Measurements from ENCODE around the gene MSX2.

The MSX2 gene

DNA sequence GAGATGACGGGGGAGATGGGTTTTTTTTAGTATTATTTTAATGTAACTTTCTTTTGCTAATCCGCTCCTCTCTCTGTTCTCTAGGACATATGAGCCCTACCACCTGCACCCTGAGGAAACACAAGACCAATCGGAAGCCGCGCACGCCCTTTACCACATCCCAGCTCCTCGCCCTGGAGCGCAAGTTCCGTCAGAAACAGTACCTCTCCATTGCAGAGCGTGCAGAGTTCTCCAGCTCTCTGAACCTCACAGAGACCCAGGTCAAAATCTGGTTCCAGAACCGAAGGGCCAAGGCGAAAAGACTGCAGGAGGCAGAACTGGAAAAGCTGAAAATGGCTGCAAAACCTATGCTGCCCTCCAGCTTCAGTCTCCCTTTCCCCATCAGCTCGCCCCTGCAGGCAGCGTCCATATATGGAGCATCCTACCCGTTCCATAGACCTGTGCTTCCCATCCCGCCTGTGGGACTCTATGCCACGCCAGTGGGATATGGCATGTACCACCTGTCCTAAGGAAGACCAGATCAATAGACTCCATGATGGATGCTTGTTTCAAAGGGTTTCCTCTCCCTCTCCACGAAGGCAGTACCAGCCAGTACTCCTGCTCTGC lies 4.8 kb downstream of the MSX2 start:
- ATAC-seq: no peak
- TF ChIP-seq ZFP3 (CRISPR knock-in tag; IDR thresholded peaks at IDR 0.05): no peak
- no peak for TF ChIP-seq BACH2 (CRISPR knock-in tag; IDR thresholded peaks at IDR 0.05; ENCODE audit: borderline replicate concordance)
- TF ChIP-seq SNAI2 (CRISPR knock-in tag; IDR thresholded peaks at IDR 0.05): no peak
- TF ChIP-seq, protein P1, sequence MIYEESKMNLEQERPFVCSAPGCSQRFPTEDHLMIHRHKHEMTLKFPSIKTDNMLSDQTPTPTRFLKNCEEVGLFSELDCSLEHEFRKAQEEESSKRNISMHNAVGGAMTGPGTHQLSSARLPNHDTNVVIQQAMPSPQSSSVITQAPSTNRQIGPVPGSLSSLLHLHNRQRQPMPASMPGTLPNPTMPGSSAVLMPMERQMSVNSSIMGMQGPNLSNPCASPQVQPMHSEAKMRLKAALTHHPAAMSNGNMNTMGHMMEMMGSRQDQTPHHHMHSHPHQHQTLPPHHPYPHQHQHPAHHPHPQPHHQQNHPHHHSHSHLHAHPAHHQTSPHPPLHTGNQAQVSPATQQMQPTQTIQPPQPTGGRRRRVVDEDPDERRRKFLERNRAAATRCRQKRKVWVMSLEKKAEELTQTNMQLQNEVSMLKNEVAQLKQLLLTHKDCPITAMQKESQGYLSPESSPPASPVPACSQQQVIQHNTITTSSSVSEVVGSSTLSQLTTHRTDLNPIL (CRISPR knock-in tag; IDR thresholded peaks at IDR 0.05; ENCODE audit: low read depth): no peak
- no peak for TF ChIP-seq ESRRG (CRISPR knock-in tag; IDR thresholded peaks at IDR 0.05)
- TF ChIP-seq TCF4 (CRISPR knock-in tag; IDR thresholded peaks at IDR 0.05; ENCODE audit: borderline replicate concordance): no peak
- TF ChIP-seq PATZ1 (CRISPR knock-in tag; IDR thresholded peaks at IDR 0.05; ENCODE audit: borderline replicate concordance): no peak
- TF ChIP-seq, protein P2, sequence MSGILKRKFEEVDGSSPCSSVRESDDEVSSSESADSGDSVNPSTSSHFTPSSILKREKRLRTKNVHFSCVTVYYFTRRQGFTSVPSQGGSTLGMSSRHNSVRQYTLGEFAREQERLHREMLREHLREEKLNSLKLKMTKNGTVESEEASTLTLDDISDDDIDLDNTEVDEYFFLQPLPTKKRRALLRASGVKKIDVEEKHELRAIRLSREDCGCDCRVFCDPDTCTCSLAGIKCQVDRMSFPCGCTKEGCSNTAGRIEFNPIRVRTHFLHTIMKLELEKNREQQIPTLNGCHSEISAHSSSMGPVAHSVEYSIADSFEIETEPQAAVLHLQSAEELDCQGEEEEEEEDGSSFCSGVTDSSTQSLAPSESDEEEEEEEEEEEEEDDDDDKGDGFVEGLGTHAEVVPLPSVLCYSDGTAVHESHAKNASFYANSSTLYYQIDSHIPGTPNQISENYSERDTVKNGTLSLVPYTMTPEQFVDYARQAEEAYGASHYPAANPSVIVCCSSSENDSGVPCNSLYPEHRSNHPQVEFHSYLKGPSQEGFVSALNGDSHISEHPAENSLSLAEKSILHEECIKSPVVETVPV (CRISPR knock-in tag; IDR thresholded peaks at IDR 0.05): no peak
- no peak for TF ChIP-seq ZNF8 (CRISPR knock-in tag; IDR thresholded peaks at IDR 0.05)
- TF ChIP-seq PPARA (CRISPR knock-in tag; IDR thresholded peaks at IDR 0.05; ENCODE audit: borderline replicate concordance): no peak
- no peak for TF ChIP-seq ZNF565 (CRISPR knock-in tag; conservative IDR thresholded peaks at IDR 0.05; ENCODE audit: low read depth)
- no peak for TF ChIP-seq OSR1 (CRISPR knock-in tag; IDR thresholded peaks at IDR 0.05)
- no peak for TF ChIP-seq GLIS3 (CRISPR knock-in tag; IDR thresholded peaks at IDR 0.05)
- no peak for TF ChIP-seq ARNTL (CRISPR knock-in tag; IDR thresholded peaks at IDR 0.05; ENCODE audit: borderline replicate concordance, low read depth)
- TF ChIP-seq ISL1 (CRISPR knock-in tag; IDR thresholded peaks at IDR 0.05): no peak
- TF ChIP-seq, protein P3, sequence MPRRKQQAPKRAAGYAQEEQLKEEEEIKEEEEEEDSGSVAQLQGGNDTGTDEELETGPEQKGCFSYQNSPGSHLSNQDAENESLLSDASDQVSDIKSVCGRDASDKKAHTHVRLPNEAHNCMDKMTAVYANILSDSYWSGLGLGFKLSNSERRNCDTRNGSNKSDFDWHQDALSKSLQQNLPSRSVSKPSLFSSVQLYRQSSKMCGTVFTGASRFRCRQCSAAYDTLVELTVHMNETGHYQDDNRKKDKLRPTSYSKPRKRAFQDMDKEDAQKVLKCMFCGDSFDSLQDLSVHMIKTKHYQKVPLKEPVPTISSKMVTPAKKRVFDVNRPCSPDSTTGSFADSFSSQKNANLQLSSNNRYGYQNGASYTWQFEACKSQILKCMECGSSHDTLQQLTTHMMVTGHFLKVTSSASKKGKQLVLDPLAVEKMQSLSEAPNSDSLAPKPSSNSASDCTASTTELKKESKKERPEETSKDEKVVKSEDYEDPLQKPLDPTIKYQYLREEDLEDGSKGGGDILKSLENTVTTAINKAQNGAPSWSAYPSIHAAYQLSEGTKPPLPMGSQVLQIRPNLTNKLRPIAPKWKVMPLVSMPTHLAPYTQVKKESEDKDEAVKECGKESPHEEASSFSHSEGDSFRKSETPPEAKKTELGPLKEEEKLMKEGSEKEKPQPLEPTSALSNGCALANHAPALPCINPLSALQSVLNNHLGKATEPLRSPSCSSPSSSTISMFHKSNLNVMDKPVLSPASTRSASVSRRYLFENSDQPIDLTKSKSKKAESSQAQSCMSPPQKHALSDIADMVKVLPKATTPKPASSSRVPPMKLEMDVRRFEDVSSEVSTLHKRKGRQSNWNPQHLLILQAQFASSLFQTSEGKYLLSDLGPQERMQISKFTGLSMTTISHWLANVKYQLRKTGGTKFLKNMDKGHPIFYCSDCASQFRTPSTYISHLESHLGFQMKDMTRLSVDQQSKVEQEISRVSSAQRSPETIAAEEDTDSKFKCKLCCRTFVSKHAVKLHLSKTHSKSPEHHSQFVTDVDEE (CRISPR knock-in tag; IDR thresholded peaks at IDR 0.05): no peak
- TF ChIP-seq POU6F1 (CRISPR knock-in tag; IDR thresholded peaks at IDR 0.05; ENCODE audit: borderline replicate concordance, low read depth): no peak
- no peak for TF ChIP-seq ZNF70 (CRISPR knock-in tag; IDR thresholded peaks at IDR 0.05)

DNA sequence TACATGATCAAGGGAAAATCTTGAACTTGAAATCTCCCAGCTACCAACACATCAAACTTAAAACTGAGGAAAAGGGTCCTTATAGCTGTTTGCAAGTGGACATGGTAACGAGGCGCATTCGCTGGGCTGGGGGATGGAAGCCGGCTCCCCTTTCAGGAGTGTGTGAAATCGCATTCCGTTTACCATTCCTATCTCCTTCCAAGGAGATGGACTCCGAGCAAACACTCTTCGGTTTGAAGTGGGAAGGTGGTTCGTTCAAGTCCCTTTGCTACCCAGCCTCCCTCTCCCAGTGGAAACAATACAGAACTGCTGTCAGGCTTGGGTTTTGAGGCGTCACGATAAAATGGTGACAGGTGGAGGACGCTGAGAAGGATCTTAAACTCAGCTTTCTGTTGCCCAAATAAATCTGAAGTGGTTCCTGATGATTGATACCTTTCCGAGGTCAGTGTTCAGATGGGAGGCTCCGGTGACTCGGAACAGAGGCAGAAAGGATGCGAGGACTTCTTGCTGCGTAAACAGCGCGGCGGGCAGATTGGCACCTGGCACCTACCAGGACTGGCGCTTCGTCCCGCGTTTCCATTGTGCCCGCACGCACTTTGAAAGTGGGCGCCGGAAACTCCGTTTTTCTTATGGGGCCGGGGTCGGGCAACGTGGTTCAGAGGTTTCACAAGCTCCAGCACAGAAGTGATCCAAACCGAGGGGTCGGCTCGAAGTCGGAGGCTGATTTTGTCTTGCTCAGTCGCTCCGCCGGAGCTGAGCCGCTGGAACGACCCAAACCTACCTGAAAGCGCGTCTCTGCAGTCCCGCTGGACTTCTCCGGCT lies 7.0 kb downstream of the MSX2 start:
- ATAC-seq: no peak
- TF ChIP-seq ISL1 (CRISPR knock-in tag; IDR thresholded peaks at IDR 0.05): no peak
- no peak for TF ChIP-seq ESRRG (CRISPR knock-in tag; IDR thresholded peaks at IDR 0.05)
- TF ChIP-seq RARB (CRISPR knock-in tag; IDR thresholded peaks at IDR 0.05): no peak
- no peak for TF ChIP-seq GLIS3 (CRISPR knock-in tag; IDR thresholded peaks at IDR 0.05)
- no peak for TF ChIP-seq OSR1 (CRISPR knock-in tag; IDR thresholded peaks at IDR 0.05)
- no peak for TF ChIP-seq ZNF70 (CRISPR knock-in tag; IDR thresholded peaks at IDR 0.05)
- TF ChIP-seq TCF4 (CRISPR knock-in tag; IDR thresholded peaks at IDR 0.05; ENCODE audit: borderline replicate concordance): no peak
- no peak for TF ChIP-seq CSDC2 (CRISPR knock-in tag; IDR thresholded peaks at IDR 0.05)
- TF ChIP-seq ZNF565 (CRISPR knock-in tag; conservative IDR thresholded peaks at IDR 0.05; ENCODE audit: low read depth): no peak
- TF ChIP-seq, protein P2 (CRISPR knock-in tag; IDR thresholded peaks at IDR 0.05): no peak
- TF ChIP-seq POU6F1 (CRISPR knock-in tag; IDR thresholded peaks at IDR 0.05; ENCODE audit: borderline replicate concordance, low read depth): no peak
- no peak for TF ChIP-seq ZC3H10 (CRISPR knock-in tag; IDR thresholded peaks at IDR 0.05)
- no peak for TF ChIP-seq ZFP30 (CRISPR knock-in tag; IDR thresholded peaks at IDR 0.05)
- TF ChIP-seq ZFP3 (CRISPR knock-in tag; IDR thresholded peaks at IDR 0.05): no peak
- TF ChIP-seq ARNTL (CRISPR knock-in tag; IDR thresholded peaks at IDR 0.05; ENCODE audit: borderline replicate concordance, low read depth): no peak

All from SK-N-SH treated with all-trans-retinoic acid at 6 μM for 48 hours (cell line).